ENCODE results near the gene SPHK2.
A peak's percentile ranks its signal among the peaks of the same experiment; 100 is the strongest.
"Not testable (repeated sequence)": the region's sequence is repeated elsewhere in the genome, so short reads cannot be mapped to it uniquely, and the experiment has no call there.

Gene SPHK2

DNA sequence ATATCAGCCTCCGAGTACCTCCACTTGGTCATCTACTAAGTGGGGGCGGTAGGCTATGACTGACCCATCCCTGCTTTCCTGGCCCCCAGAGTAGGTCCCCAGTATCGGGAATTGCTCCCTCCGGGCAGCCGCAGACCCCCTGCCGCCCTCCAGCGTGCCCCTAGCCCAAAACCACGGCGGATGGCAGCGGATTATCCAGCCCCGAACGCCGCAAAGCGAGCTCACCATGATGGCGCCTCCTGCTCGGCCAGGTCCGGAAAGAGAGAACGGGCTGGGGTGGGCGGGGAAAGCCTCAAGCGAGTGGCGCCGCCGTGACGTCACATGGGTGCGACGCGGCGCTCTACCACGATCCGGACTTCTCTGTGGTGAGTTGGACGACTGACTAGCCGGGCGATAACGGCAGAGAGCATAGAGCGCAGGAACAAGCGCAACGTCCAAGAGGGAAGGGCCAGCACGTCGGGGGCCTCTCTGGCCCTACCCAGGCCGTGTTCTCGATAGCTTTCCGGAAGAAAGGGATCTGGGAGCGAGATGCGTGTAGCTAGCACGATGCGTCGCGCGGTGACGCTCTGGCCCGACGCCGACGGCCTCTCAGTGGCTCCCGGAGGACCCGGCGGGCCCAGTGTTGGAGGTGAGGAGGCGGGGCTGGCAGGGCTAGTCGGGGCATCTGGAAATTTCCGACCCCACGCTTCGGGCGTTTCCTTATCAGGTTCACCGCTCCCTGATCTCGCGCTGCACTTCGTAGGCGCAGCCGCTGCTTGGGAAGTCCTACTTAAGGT is at the start of gene SPHK2, which contains the start of gene RPL18:
Gene SPHK2, plus strand, starts transcription at position 591 of the 776 bp plus-strand sequence. CDS start 1,009 bp downstream, outside the sequence.
Gene RPL18, minus strand, starts transcription at position 263 of the 776 bp plus-strand sequence. Its CDS starts 35 bp downstream, at position 228.
- DNase-seq: peak; percentile 98 to 99

DNA sequence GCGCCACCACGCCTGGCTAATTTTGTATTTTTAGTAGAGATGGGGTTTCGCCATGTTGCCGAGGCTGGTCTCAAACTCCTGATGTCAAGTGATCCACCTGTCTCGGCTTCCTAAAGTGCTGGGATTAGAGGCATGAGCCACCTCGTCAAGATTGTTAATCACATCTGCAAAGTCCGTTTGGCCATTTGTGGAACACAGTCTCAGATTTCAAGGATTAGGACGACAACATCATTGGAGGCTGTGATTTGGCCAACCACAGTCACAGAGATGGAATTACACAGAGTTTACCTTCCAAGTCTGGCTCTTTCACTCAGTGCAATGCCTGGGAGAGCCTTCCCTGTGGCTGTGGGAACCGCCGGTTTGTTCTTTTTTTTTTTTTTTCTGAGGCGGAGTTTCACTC is 49.5 kb upstream of the SPHK2 start:
- no peak for DNase-seq

GRCh38 chr19:48571378-48572162 is 47.7 kb upstream of the SPHK2 start:
- no peak for DNase-seq

GRCh38 chr19:48573163-48573505 is 46.2 kb upstream of the SPHK2 start:
- no peak for DNase-seq

DNA sequence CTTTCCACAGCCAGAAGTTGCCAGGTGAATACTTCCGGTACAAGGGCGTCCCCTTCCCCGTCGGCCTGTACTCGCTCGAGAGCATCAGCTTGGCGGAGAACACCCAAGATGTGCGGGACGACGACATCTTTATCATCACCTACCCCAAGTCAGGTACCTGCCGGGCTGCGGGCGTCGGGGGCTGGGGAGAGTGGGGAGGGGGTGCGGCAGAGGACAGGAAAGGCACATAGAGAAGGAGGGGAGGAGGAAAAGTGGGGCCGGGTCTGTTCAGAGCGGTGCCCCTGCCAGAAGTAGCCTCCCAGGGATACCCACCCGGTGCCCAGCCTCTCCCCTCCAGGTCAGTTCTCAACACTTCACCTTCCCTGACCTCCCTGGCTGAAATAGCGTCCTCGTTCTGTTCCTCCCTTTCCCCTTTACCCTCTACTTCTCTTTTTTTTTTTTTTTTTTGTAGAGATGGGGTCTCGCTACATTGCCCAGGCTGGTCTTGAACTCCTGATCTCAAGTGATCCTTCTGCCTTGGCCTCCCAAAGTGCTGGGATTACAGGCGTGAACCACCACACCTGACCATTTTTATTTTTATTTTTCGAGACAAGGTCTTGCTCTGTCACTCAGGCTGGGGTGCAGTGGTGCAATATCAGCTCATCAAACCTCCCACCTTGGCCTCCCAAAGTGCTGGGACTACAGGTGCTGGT is 43.2 kb upstream of the SPHK2 start:
- DNase-seq: no peak

- DNase-seq: not testable (repeated sequence)
Measured at GRCh38 chr19:48577908-48578307, 41.4 kb upstream of the SPHK2 start.

DNA sequence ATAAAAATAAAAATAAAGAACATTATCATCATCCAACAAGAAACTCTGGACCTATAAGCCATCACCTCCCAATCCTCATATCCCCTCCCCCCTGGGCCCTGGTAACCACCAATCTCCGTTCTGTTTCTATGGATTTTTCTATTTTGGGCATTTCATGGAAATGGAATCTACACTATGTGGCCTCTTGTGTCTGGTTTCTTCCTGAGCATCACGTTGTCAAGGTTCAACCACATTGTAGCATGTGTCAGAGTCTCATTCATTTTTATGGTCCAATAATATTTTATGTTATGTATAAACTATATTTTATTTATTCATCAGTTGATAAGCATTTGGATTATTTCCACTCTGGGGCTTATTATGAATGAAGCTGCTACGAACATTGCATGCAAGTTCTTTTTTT is 40.4 kb upstream of the SPHK2 start:
- no peak for DNase-seq

DNA sequence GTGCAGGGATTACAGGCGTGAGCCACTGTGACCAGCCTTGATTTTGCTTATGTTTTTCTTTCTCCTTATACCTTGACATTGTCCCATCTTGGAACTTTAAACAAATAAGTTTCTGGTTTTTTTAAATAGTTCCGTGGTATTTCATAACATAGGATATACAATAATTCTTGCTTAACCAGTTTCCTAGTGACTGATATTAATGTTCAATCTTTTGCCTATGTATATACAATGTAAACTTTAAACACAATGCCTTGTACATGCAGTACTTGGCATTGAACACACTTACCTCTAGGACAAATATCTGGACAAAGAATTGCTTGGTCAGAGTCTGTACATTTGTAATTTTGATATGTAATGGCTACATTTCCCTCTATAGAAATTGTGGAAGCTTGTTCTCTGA is 37.1 kb upstream of the SPHK2 start:
- DNase-seq: no peak

DNA sequence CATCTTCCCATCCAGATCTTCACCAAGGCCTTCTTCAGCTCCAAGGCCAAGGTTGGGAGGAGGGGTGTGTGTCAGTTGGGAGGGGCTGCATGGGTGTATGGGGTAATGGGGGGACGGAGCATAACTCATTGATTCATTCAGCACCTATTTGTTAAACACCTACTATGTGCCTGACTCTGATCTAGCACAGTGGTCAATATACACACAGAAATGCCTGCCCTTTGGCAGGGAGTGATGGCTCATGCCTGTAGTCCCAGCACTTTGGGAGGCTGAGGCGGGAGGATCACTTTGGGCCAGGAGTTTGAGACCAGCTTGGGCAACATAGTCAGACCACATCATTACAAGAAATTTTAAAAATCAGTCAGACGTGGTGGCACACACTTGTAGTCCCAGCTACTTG is 31.9 kb upstream of the SPHK2 start:
- DNase-seq: no peak

DNA sequence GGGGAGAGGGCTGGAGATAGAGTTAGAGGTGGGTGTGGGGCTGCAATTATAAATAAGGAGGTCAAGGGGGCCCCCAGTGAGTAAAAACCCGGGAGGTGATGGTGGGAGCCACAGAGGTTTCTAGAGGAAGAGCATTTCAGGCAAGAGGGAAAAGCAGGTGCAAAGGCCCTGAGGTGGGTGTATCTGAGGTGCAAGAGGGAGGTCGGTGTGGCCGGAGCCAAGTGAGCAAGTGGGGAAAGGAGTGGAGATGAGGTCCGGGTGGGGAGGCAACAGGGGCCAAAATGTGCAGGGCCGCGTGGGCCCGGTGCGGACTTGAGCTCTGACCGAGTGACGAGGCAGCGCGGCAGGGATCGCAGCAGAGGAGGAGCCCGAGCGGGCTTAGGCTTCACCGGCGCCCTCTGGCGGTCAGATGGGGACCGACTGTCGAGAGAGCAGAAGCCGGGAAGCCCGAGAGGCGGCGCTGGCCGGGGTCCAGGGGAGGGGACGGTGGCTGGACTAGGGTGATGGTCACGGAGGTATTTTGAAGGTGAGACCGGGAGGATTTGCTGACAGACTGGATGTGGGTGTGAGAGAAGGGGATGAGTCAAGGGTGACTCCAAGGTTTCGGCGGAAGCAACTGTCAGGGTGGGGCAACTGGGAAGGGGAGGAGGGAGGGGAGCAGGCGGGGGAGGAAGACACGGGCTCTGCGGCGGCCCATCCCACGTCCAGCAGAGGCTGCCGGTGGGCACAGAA is 30.5 kb upstream of the SPHK2 start:
- DNase-seq: peak; percentile 33 to 82

GRCh38 chr19:48591021-48591420 is 28.3 kb upstream of the SPHK2 start:
- DNase-seq: no peak

- DNase-seq: no peak
Measured at GRCh38 chr19:48595171-48595570, 24.1 kb upstream of the SPHK2 start.

GRCh38 chr19:48595833-48596232 is 23.5 kb upstream of the SPHK2 start:
- DNase-seq: no peak

DNA sequence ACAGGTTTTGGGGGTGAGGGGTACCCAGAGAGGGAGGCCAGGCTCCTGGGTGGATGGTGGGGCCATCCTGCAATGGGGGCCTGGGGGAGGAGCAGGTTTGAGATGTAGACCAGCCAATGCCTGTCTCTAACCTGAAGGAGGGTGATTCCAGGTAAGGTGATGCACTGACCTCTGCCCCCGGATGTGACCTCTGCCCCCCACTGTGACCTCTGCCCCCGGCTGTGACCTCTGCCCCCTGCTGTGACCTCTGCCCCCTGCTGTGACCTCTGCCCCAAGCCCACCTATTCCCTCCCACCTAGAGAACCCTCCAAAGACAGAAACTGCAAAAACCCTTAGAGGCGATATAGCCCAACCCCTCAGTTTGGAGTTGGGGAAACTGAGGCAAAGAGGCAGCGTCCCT is 23.1 kb upstream of the SPHK2 start:
- no peak for DNase-seq

DNA sequence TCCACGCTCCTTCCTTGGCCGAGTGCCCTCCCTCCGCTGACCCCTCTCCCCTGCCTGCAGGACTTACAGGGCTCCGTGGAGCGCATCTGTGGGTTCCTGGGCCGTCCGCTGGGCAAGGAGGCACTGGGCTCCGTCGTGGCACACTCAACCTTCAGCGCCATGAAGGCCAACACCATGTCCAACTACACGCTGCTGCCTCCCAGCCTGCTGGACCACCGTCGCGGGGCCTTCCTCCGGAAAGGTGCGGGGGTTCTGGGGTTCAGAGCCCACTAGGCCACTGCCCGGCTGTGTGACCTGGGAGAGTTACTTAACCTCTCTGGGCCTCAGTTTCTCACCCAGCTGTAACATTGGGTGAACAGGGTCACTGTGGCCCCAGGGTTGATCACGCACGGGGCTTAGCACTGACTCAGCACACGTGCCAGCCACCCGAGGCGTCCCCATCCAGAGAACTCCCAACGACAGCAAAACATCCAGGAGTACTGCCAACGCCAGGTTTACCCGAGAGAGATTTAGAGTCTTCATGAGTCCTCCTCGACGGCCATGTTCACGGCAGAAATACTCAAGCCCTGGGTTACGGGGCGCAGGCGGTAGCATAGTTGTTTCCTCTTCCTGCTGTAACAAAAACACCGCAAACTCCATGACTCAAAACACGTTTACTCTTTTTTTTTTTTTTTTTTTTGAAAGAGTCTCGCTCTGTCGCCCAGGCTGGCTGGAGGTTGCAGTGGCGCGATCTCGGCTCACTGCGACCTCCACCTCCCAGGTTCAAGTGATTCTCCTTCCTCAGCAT is 22.4 kb upstream of the SPHK2 start:
- no peak for DNase-seq

- no peak for DNase-seq
Measured at GRCh38 chr19:48598996-48599700, 20.2 kb upstream of the SPHK2 start.

GRCh38 chr19:48600679-48601417 is 18.5 kb upstream of the SPHK2 start:
- DNase-seq: no peak

- DNase-seq: no peak
Measured at GRCh38 chr19:48603001-48603400, 16.3 kb upstream of the SPHK2 start.

- DNase-seq: no peak
Measured at GRCh38 chr19:48603449-48603848, 15.9 kb upstream of the SPHK2 start.

- no peak for DNase-seq
Measured at GRCh38 chr19:48603850-48604249, 15.5 kb upstream of the SPHK2 start.

Measured in NCI-H187 (cell line).